GM19043 (cell line): Measurements from ENCODE around the gene KDM4C.
A peak's percentile ranks its signal among the peaks of the same experiment; 100 is the strongest.

Experiments
- ATAC-seq: cut with Tn5 transposase; IDR thresholded peaks from one replicate; pipeline ENCODE4 v1.9.1; 2021; ENCODE audit warnings: low read depth; ENCODE audit not compliant: unreplicated experiment

KDM4C gene

DNA sequence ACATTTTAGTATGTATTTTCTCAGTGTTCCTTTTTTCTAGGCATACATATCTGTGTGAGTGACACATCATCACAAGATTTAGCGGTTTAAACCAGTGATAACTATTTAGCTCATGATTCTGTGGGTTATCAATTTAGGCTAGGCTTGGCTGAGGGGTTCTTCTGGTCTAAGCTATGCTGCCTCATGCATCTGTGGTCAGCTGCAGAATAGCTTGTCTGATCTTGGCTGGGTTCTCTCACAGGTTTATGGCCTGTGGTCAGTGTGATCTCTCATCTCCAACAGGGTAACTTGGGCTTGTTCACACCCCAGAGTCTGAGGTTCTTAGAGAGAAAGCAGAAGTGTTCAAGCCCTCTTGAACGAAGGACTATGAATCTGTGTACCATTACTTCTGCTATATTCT, 363.3 kb downstream of the KDM4C start:
- peak; percentile 47 for ATAC-seq

DNA sequence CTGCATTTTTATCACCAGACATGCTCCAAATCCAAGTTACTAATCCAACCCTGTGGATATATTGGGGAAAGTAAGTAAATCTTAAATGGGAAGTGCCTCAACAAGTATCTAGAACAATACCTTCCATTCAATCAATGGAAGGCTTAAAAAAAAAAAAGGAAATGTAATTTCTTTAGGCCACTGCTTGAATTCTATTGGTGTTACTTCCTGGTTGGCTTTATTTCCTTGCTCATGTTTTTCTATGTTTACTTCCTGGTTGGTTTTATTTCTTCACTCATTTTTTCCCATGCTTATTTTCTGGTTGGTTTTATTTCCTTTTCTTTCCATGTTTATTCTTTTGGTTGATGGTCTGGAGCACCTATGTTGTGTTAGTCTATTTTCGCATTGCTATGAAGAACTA, 363.9 kb downstream of the KDM4C start:
- no peak for ATAC-seq

DNA sequence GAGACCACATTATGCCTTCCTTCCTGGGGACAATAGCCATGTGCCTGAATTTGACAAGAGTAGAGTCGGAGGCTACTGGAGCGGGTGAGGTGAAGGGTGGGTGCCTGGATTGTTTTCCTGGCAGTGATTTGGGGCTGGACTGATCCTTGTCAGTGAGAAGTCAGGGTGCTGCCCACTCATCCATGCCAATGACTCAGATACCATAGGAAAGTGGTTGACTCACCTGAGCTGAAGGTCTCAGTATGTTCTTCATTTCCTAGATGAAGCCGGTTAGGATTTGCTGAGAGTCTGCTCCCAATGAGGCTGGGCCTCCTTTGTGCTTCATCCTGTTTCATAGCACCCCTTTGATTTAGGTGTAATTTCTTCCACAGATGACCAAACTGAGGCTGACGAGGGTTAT, 366.0 kb downstream of the KDM4C start:
- no peak for ATAC-seq

DNA sequence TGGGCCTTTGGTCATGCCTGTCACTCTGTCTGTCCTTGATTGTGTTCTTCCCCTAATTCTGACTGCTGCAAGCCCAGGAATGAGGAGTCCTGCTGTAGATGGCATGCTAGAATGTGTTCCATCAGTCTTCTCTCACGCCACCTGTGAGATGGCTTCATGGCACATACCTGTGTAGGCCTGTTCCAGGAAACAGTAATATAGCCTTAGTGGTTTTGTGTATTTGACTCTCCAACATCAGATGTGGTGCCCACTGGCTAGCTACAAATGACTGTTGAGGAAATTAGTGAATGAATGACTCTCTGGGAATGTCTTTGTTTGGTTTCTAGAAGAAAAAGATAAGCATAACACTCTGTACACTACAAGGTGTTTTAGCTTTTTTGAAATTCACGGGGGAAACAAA, 367.5 kb downstream of the KDM4C start:
- ATAC-seq: no peak

DNA sequence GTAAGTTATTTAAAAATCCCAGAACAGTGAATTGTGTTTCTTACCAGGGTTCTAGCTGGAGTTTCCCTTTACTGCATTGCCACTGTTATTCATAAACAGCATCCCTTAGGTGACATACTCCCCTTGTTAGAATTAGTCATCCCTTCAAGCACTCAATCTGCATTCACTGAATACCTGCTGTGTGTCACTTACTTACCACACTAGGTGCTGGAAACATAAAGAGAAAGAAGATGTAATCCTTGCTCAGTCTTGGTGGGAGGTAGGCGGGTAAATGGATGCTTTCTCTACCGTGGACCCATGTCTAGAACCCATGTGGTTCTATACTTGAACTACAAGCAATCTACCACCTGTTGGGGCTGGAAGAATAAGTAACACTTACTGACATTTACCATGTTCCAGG, 371.6 kb downstream of the KDM4C start:
- ATAC-seq: no peak

DNA sequence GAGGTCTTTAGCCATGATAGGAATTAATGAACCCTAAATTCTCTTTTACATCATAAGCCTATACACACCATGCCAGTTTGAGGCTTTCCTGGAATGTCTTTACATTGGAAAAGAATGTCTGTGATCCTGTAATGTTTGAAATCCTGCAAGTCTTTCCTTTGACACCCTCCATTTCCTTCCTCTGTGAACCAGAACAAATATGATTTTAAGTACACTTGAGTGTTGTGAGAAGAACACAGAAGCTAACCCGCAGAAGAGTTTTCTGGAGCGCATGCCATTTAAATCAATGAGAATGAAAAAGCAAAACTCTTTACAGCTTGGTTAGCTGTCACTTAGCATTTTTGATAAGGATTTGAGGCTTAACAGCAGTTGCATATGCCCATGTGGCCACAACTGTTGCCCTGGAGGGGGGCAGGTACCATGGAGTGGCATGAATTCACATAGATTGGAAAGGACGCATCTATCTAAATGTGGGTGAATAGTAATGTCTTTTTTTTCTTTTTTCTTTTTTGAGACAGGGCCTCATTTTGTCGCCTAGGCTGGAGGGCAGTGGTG, 372.6 kb downstream of the KDM4C start:
- no peak for ATAC-seq

DNA sequence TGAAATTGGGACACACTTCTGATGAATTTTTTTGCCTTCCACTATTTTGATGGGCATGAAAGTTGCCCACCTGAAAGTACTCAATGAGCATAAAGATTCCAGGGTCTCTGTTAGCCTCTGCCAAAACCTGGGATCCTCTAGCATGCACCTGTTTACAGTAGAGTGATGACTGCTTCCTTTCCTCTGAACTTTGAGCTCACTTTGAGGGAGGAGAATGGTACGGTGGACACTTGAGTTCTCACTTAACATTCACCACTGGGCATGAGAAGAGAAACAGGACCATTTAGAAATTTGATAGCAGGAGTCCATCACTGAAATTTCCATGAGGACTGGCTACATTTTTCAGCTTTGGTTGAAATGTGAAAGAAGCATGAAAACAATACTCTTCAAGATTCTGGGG, 374.8 kb downstream of the KDM4C start:
- ATAC-seq: no peak

DNA sequence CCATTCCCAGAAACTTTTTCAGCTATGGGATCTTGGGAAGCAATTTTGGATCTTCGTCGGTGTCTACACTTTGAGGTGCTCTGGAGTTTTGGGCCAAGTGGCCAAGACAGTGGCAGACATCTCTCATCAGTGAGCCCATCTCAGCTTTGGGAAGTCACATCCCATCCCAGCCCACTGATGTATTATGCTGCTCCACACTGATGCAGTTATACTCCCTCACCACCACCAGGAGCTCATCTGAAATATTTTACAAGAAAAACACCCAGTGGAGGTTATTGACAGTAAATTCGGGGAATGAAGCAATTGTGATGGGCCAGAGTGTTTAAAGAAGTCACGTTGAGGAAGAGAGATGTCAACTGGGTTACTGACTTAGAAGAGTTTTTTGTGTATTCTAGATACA, 378.0 kb downstream of the KDM4C start:
- ATAC-seq: no peak

DNA sequence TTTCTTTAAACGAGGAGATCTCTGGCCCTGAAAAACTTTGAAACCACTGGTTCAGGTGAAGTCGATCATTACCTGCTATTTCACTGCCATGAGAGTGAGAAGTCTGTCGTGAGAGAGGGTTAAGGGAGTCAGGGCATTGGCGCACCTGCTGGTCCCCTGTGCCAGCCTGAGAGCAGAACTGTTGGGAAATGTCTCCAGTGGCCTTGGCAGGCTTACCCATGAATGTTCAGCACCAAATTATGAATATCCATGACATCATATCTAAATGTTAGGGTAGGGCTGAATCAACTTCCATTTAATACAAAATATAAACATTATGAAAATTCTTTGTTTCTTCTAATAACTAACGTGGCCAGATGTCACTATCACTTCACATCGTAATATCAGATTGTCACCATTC, 379.3 kb downstream of the KDM4C start:
- ATAC-seq: no peak

DNA sequence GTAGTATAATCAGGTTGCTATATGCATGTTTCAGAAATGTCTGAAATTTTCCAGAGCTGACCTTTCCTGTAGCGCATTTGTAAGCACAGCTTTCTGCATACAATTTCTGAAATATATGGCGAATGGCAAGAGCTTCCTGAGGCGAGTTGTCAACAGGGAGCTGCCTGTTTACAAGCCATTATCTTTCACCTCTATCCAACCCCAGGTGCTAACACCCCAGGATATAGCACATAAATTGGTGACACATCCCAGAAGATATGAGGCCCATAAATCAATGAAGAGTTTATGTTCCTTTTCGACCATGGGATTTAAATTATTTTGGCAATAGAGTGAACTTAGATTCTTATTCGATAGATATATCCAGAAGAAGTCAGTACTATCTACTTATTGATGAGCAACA, 379.8 kb downstream of the KDM4C start:
- ATAC-seq: no peak

DNA sequence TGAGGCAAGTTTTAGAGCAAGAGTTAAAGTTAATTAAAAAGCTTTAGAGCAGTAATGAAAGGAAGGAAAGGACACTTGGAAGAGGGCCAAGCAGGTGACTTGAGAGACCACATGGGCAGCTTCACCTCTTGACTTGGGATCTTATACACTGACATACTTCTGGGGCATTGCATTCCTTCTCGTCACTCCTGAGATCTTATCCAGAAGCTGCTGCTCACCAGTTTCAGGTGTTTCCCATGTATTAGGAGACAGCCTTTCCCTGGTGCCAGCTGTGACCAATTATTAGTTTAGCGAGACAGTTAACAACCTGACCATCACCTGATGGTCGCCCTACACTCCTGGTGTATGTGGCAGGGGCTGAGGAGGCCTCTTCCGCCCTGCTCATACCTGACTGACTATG, 382.1 kb downstream of the KDM4C start:
- no peak for ATAC-seq

DNA sequence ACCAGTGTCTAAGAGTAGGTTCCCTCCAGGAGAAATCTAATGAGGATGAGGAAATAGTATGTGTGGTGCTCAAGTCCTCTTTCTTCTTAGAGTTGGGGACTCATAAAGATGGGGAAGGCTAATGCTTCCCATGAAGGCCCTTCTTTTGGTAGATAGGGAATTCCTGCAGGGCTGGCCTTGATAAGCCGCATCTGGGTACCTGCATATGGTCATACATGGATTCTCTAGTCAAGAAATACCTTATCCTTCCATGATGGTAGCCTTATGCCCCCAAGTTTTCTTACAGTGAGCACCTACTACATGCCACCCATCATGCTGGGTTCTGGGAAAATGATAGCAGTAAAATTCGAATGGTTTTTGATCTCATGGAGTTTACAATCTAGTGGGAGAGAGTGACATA, 382.6 kb downstream of the KDM4C start:
- no peak for ATAC-seq

DNA sequence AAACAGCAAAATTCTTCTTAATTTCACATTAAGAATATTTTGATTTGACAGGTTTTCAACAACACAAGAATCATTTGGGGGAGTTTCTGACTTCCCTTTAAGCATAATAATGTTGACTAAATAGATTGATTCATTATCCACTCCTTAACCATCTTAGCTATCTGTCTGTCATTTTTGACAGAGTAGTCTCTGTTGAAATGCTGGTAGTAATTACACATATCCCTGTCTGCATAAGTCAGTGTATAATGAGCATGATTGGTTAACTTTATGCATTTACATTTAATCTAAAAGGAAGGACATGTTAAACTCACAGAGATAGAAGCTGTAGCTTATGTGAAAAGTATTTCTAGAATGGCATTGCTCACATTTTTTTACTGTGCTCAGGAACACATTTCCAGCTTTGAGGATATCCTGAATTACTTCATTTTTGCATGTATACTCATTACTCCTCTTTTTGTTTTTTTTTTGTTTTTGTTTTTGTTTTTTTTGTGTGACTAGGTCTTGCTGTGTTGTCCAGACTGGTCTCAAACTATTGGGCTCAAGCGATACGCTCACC, 385.9 kb downstream of the KDM4C start:
- no peak for ATAC-seq

DNA sequence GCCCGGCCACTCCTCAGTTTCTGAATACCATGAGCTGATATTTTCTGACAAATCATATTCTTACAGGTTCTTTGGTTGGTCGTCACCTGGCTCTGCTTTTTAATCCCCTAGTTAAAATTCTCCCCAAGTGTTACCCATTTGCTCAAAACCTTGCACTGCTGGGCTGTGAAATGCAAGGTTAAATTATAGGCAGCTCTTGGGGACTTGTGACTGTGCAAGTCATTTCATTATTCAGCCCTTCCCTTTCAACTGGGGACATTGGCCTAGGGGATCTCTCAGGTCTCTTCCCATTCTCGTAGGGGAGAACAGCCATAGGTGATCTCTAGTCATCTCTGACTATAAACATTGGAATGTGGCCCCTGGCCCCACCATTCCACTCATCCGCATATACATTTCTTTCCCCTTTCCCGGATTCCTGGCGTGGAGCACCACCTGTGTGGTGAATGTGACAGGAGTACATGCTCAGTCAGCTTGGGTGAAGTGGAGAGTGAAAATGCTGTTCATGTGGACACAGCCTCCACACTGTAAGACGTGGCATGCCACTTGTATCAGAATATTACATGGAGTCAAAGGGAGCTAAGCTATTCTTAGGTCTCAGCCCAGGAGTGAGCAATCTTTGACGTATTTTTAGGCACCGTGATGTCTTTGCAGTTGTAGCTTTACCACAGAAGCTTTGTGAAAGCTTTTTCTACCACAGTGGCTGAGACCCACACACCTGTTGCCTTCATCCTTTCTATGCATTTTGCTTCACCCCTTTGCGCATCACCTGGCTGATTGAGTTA, 386.7 kb downstream of the KDM4C start:
- peak; percentile 47 for ATAC-seq

DNA sequence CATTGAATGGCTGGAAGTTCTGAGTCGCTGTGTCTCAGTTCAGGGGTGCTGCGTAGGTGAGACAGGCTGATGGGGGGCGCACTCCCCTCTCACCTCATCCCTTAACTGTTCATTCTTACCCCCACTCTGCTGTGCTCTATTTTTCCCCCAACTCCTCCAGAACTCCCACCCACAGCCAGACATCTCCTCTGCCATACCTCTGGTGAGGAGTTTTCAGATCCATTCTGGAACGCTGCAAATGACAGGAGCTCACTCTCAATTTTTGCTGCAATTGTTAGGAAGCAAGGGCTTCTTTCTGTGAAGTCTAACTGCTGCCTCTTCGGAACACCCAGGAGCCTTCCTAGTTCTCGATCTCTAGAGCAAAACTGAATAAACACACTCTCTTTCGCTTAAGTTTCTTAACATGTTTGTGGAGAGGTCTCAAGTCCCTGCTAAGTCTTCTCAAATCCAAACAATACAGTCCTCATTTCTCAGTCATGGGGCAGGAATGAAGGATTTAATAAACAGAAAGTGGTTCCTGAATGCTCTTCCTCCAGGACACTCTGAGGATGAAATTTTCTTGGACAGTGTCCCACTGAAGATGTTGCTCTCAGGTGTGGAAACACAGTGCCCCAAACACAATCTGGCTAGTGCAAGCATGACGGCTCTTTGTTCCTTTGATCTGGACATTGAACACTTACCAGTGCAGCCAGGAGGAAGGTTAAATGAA, 387.7 kb downstream of the KDM4C start:
- no peak for ATAC-seq

DNA sequence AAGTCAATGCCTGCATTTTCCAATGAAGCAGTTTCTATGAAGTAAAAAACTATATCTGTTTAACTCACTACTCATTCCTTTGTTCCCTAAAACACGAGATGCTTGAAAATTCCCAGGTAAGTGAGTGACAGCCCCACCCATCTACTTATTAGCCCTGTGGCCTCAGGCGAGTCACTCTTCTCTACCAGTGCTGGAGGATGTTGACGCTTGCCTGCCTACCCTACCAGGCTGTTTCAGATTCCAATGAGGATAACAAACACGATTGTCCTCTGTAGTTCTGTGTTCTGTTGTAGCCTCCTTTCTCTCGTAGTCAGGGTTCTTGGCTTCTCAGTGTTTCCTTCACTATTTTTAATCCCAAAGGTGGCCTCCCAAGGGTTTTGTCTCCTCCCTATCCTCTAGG, 388.8 kb downstream of the KDM4C start:
- ATAC-seq: no peak

DNA sequence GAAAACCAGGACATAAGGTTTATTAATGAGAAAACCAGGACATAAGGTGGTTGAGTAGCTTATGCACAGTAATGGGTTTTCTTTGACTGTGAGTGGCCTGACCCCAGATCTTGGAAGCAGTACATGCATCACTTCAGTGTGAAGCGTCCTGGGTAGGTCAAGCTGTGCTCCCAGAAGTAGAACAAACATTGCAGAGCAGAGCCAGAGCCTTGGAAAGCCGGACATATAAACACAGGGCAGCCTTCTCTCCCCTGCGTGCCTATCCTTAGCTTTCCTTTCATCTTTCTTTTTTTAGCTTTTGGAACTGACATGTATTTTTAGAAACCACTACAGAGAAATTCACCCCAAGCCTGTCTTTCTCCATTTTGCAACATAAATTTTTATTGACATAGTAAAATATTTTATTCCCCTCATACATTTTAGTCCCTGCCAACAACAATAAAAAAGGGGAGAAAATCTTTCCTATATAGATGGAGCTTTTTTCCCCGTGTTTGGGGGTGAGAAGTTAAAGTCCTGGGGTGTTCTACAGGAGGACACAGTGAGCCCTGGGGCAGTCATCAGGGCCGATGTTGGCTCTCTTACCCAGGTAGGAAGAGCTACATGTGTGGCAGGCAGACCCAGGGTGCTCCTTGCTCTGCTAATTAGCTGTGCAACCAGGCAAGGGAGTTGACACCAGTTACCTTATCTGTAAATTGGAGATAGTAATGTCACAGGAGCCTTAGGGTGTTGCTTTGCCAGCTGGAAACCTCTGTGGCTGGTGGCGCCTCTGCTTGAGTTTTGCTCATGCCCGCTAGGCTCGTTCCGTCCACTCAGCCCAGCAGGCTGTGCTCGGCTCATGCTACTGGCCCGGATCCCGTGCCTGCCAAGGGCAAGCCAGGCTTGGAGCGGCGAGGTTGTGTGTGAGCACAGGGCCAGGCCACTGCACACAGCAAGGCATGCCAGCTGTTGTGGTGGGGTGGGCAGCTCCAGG, 389.6 kb downstream of the KDM4C start:
- no peak for ATAC-seq

DNA sequence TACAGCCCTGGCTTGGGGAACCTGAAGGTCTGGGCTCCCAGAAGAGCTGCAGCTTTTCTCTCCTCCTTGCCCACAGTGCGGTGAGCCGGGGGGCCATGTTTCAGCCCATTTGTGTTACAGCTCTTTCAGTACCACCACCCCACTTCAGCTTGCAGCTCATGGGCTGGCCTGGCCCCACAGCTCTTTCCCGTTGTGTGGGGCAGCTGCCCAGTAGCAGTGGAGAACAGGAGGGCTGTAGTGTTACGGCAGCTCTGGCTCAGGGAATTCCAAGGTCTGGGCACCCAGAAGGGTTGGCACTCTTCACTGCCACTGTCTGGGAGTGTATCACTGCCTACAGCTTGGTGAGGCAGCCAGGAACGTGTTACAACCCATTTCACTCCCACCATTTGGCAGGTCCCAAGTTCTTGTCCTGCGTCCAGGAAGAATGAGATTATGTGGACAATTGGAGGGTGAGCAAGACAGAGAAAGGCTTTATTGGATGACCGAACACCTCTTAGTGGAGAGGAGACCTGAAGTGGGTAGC, 390.5 kb downstream of the KDM4C start:
- no peak for ATAC-seq

DNA sequence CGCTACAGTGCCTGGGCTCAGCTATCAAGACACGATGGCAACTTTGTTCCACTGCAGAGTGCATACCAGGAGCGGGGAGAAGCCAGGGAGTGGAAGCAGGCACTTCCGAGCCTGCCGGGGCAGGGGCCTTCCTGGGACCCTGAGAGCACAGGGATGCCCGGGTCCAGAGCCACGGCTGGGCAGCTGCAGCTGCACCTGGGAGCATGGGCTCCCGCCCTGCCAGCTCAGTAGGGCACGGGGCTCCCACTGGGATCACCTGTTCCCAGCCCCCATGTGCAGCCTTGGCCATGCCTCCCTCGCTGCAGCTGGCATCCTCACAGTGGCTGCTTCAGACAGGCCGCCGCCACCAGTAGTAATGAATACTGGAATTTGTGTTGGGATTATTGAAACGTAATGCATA, 391.5 kb downstream of the KDM4C start:
- ATAC-seq: no peak

DNA sequence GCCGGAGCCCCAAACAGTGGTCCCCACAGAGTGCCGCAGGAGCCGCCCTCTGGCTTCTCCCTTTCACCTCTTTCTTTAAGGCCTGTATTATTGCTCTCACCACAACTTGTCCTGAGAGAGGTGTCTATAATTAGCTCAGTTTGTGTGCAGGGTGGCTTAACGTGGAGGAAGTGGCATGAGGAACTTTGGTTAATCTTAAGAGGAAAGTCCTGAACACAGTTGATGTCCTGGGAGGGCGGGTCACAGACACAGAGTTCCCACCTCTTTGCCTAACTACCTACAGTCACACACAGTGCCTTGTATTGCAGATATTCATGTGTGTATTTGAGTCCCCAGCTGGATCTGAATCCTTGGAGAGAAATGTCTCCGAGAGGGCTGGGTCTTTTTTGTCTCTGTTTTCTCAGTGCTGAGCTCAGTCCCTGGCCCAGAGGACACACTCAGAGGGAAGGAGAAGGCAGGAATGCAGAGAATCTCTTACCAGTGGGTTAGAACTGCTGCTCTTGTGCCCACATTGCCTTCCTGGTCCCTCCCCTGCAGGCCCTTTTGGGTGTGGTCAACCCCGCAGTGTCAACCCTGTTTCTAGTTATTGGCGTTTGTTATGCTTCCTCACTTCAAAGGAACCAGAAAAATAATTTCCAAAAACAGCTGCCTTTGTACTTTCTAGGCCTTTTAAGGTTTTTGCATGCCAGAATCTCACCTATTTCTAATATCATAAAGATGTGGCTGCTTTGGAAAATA, 392.5 kb downstream of the KDM4C start:
- ATAC-seq: peak; percentile 52
